HL-60/S4 (cell line): Measurements from ENCODE around the gene CHST13.

Experiments
- in situ Hi-C: fragments of 300-500 bp; cut with MboI; formaldehyde crosslinking; loops from 2 replicates; pipeline ENCODE4 v1.14.3; 2022; ENCODE audit warnings: low sequenced_read_pairs

The CHST13 gene

GRCh38 chr3:126540342-126540849 lies 16.4 kb downstream of the CHST13 start:
- in situ Hi-C loops = no loop called here

GRCh38 chr3:126540951-126541627 lies 17.1 kb downstream of the CHST13 start:
- in situ Hi-C loops = no loop called here

- in situ Hi-C loops = no loop called here
These were observed 17.8 kb downstream of the CHST13 start for GRCh38 chr3:126541628-126542339.

- in situ Hi-C loops = no loop called here
These were observed 18.6 kb downstream of the CHST13 start for GRCh38 chr3:126542340-126543241.

- in situ Hi-C loops = no loop called here
These were observed 19.6 kb downstream of the CHST13 start for GRCh38 chr3:126543457-126544061.

GRCh38 chr3:126544596-126545281 lies 20.8 kb downstream of the CHST13 start:
- in situ Hi-C loops = no loop called here

GRCh38 chr3:126545544-126545943 lies 21.6 kb downstream of the CHST13 start:
- in situ Hi-C loops = no loop called here

- in situ Hi-C loops = no loop called here
These were observed 22.1 kb downstream of the CHST13 start for GRCh38 chr3:126546013-126546412.

- in situ Hi-C loops = no loop called here
These were observed 22.7 kb downstream of the CHST13 start for GRCh38 chr3:126546549-126547239.

- in situ Hi-C loops = no loop called here
These were observed 23.8 kb downstream of the CHST13 start for GRCh38 chr3:126547721-126548120.

- in situ Hi-C loops = no loop called here
These were observed 24.9 kb downstream of the CHST13 start for GRCh38 chr3:126548556-126549466.

GRCh38 chr3:126549861-126550487 lies 26.0 kb downstream of the CHST13 start:
- in situ Hi-C loops = no loop called here

GRCh38 chr3:126550488-126551051 lies 26.6 kb downstream of the CHST13 start:
- in situ Hi-C loops = no loop called here

GRCh38 chr3:126551121-126551838 lies 27.3 kb downstream of the CHST13 start:
- in situ Hi-C loops = no loop called here

GRCh38 chr3:126551839-126552687 lies 28.1 kb downstream of the CHST13 start:
- in situ Hi-C loops = no loop called here

GRCh38 chr3:126552688-126553283 lies 28.8 kb downstream of the CHST13 start:
- in situ Hi-C loops = no loop called here
